Smooth muscle cell (in vitro differentiated cells): ENCODE results near the gene SH3D19. TPM values are rescaled to one million over a fixed set of nuclear protein-coding genes. Genes with fewer than 3 reads are reported as not detected.

ENCODE experiments used
- DNase-seq: peaks from one replicate; lab custom pipeline; 2025; ENCODE audit not compliant: unreplicated experiment; lab: John Stamatoyannopoulos, UW
- H2AFZ ChIP-seq: fragments of 200-600 bp; sonication (generic); 2 replicates; pipeline ENCODE4 v1.6.0; 2016; ENCODE audit warnings: antibody characterized with exemption, low read depth, mild to moderate bottlenecking
- H3F3A ChIP-seq: fragments of 200-600 bp; sonication (generic); 2 replicates; pipeline ENCODE4 v1.6.0; 2017; ENCODE audit warnings: antibody characterized with exemption, low read depth
- H3K27ac ChIP-seq: fragments of 200-600 bp; sonication (generic); 2 replicates; pipeline ENCODE4 v1.5.1; 2016; ENCODE audit warnings: low read depth, mild to moderate bottlenecking
- H3K27me3 ChIP-seq: fragments of 200-600 bp; sonication (generic); 2 replicates; pipeline ENCODE4 v1.6.1; 2016; ENCODE audit warnings: low read depth, mild to moderate bottlenecking
- H3K36me3 ChIP-seq: fragments of 200-600 bp; sonication (generic); 2 replicates; pipeline ENCODE4 v1.5.1; 2016; ENCODE audit warnings: low read depth
- H3K4me1 ChIP-seq: fragments of 200-600 bp; sonication (generic); 2 replicates; pipeline ENCODE4 v1.5.1; 2016; ENCODE audit warnings: low read depth
- H3K4me2 ChIP-seq: fragments of 200-600 bp; sonication (generic); 2 replicates; pipeline ENCODE4 v1.6.0; 2016; ENCODE audit warnings: mild to moderate bottlenecking
- H3K4me3 ChIP-seq: fragments of 200-600 bp; sonication (generic); 2 replicates; pipeline ENCODE4 v1.5.1; 2016; ENCODE audit warnings: mild to moderate bottlenecking
- H3K79me2 ChIP-seq: fragments of 200-600 bp; sonication (generic); 2 replicates; pipeline ENCODE4 v1.6.0; 2016; ENCODE audit warnings: low read depth, mild to moderate bottlenecking
- H3K9ac ChIP-seq: fragments of 200-600 bp; sonication (generic); 2 replicates; pipeline ENCODE4 v1.6.0; 2016; ENCODE audit warnings: low read depth
- H3K9me3 ChIP-seq: fragments of 200-600 bp; sonication (generic); replicated peaks from 2 replicates; pipeline ENCODE4 v1.5.1; 2016; ENCODE audit warnings: low read depth
- H4K20me1 ChIP-seq: fragments of 200-600 bp; sonication (generic); 2 replicates; pipeline ENCODE4 v1.6.0; 2016; ENCODE audit warnings: low read depth
- WGBS: methylation state at CpG from one replicate; pipeline ENCODE4 v1.1.7; 2016; ENCODE audit warnings: low lambda C conversion rate; 5-methylcytosine and 5-hydroxymethylcytosine counted together
- polyA plus RNA-seq: library from polyadenylated mRNA; unstranded; fragments of >200 nt; fragmentation: Nextera tagmentation; extraction: Ambion mirVana; gene quantifications from 2 replicates; pipeline ENCODE4 v1.2.1, GENCODE V29; 2016
- total RNA-seq: library from RNA; depleted of rRNA; stranded (reverse); fragments of >200 nt; gene quantifications from 2 replicates; pipeline ENCODE4 v1.2.3, GENCODE V29; 2014
- TF ChIP-seq, protein P1 (sequence below): fragments of 200-600 bp; sonication (generic); IDR thresholded peaks from 2 replicates; pipeline ENCODE4 v1.5.1; 2017; ENCODE audit warnings: borderline replicate concordance, mild to moderate bottlenecking, antibody characterized with exemption; ENCODE audit not compliant: insufficient read depth, poor library complexity, severe bottlenecking

The SH3D19 gene
- total and polyA plus RNA-seq, 2 experiments from 2014 or later = 7.9 to 20.3 TPM

DNA sequence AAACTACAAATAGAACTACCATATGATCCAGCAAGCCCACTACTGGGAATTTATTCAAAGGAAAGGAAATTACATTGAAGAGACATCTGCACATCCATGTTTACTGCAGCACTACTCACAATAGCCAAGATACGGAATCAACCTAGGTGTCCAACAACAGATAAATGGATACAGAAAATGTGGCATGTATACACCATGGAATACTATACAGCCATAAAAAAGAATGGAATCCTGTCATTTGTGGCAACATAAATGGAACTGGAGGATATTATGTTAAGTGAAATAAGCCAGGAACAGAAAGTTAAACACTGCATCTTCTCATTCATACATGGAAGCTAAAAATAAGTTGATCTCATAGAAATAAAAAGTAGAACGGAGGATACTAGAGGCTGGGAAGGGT lies 167.9 kb downstream of the SH3D19 start:
- no peaks in the 10 kb centered on the region for H3F3A ChIP-seq
- no peak overlapping the region for H3K4me2 ChIP-seq
- no peaks in the 10 kb centered on the region for H3K4me1 ChIP-seq
- 95% methylated on average over 2 of the region's 2 CpGs for WGBS
- no peaks in the 10 kb centered on the region for H3K9me3 ChIP-seq
- H3K36me3 ChIP-seq = no peaks in the 10 kb centered on the region
- no peak overlapping the region for H3K9ac ChIP-seq
- DNase-seq = no peak
- H4K20me1 ChIP-seq = no peaks in the 10 kb centered on the region
- TF ChIP-seq, protein P1, sequence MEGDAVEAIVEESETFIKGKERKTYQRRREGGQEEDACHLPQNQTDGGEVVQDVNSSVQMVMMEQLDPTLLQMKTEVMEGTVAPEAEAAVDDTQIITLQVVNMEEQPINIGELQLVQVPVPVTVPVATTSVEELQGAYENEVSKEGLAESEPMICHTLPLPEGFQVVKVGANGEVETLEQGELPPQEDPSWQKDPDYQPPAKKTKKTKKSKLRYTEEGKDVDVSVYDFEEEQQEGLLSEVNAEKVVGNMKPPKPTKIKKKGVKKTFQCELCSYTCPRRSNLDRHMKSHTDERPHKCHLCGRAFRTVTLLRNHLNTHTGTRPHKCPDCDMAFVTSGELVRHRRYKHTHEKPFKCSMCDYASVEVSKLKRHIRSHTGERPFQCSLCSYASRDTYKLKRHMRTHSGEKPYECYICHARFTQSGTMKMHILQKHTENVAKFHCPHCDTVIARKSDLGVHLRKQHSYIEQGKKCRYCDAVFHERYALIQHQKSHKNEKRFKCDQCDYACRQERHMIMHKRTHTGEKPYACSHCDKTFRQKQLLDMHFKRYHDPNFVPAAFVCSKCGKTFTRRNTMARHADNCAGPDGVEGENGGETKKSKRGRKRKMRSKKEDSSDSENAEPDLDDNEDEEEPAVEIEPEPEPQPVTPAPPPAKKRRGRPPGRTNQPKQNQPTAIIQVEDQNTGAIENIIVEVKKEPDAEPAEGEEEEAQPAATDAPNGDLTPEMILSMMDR = no peak
- H2AFZ ChIP-seq = no peak overlapping the region
- H3K4me3 ChIP-seq = no peak overlapping the region
- H3K27ac ChIP-seq = no peak overlapping the region
- H3K27me3 ChIP-seq = no peaks in the 10 kb centered on the region
- H3K79me2 ChIP-seq = no peaks in the 10 kb centered on the region

DNA sequence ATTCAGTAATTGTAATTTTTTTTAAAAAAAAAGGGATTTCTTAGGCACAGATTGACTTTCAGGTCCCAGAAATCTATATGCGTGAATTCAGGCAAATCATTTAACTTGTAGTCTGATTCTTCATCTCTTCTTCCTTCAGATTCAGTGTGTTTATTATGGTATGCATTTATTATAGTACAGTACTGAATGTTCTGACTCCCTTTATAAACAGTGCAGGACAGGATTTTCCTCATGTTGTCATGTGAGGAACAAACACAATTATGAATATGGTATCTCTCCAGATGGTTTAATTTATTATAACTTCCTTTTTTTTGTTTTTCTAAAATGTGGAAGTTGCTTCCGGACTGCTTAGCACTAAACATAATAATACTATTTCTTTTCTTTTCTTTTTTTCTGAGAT lies 171.8 kb downstream of the SH3D19 start:
- H3K4me2 ChIP-seq = no peak overlapping the region
- no peaks in the 10 kb centered on the region for H3K36me3 ChIP-seq
- no peak overlapping the region for H3K9ac ChIP-seq
- H3K9me3 ChIP-seq = no peaks in the 10 kb centered on the region
- no peak overlapping the region for H3K4me3 ChIP-seq
- DNase-seq = no peak
- H3F3A ChIP-seq = no peaks in the 10 kb centered on the region
- H4K20me1 ChIP-seq = no peaks in the 10 kb centered on the region
- TF ChIP-seq, protein P1 = no peak
- no peak overlapping the region for H2AFZ ChIP-seq
- no peaks in the 10 kb centered on the region for H3K4me1 ChIP-seq
- H3K27me3 ChIP-seq = no peaks in the 10 kb centered on the region
- no peaks in the 10 kb centered on the region for H3K79me2 ChIP-seq
- H3K27ac ChIP-seq = no peak overlapping the region
- 95% methylated on average over 2 of the region's 2 CpGs for WGBS

GRCh38 chr4:151152028-151152427 lies 173.4 kb downstream of the SH3D19 start:
- H3F3A ChIP-seq = no peaks in the 10 kb centered on the region
- H3K4me1 ChIP-seq = no peaks in the 10 kb centered on the region
- H3K27ac ChIP-seq = no peak overlapping the region
- no peaks in the 10 kb centered on the region for H4K20me1 ChIP-seq
- no peak for DNase-seq
- no peaks in the 10 kb centered on the region for H3K79me2 ChIP-seq
- 31% methylated on average over 1 of the region's 1 CpG for WGBS
- no peaks in the 10 kb centered on the region for H3K9me3 ChIP-seq
- no peak overlapping the region for H3K4me3 ChIP-seq
- no peak overlapping the region for H2AFZ ChIP-seq
- no peaks in the 10 kb centered on the region for H3K36me3 ChIP-seq
- no peaks in the 10 kb centered on the region for H3K27me3 ChIP-seq
- H3K9ac ChIP-seq = no peak overlapping the region
- no peak overlapping the region for H3K4me2 ChIP-seq
- TF ChIP-seq, protein P1 = no peak

- Histone ChIP-seq H3K27me3 (no peaks in the 10 kb centered on the region), H4K20me1 (no peaks in the 10 kb centered on the region), H3K4me3 (no peak overlapping the region), H3F3A (no peaks in the 10 kb centered on the region), H2AFZ (no peak overlapping the region), H3K4me2 (no peak overlapping the region), H3K36me3 (no peaks in the 10 kb centered on the region), H3K9ac (no peak overlapping the region), H3K4me1 (no peaks in the 10 kb centered on the region), H3K79me2 (no peaks in the 10 kb centered on the region), H3K27ac (no peak overlapping the region), H3K9me3 (no peaks in the 10 kb centered on the region)
- 95% methylated on average over 9 of the region's 9 CpGs for WGBS
- no peak for DNase-seq
- TF ChIP-seq, protein P1 = no peak
Measured at GRCh38 chr4:151150821-151151580, 174.4 kb downstream of the SH3D19 start.
